Mammary epithelial cell (primary cell): ENCODE results near the gene MRI1.

Experiments used
- CTCF ChIP-seq, 2 donors: IDR thresholded peaks in 1 of 2; conservative IDR thresholded peaks in 1 of 2; 2 replicates each; pipeline ENCODE4 v1.5.1; 2011 to 2012; ENCODE audit warnings: inconsistent platforms in 2 of 2, low read length in 2 of 2, mild to moderate bottlenecking in 2 of 2, control low read depth in 1 of 2, low read depth in 1 of 2; ENCODE audit not compliant: insufficient read depth in 1 of 2; ENCODE audit errors: extremely low read depth in 1 of 2
- EZH2 ChIP-seq: IDR thresholded peaks from 2 replicates; pipeline ENCODE4 v1.6.1; 2012; ENCODE audit warnings: low read length, inconsistent platforms, borderline replicate concordance

- TF ChIP-seq EZH2, result no peak
- TF ChIP-seq CTCF (conservative IDR thresholded peaks at IDR 0.05 in 1 of 2, IDR thresholded peaks at IDR 0.05 in 1 of 2; ENCODE audit: extremely low read depth in 1 of 2, insufficient read depth in 1 of 2, low read depth in 1 of 2, low read length in 2 of 2), result no peak
Observed at GRCh38 chr19:13795595-13796300, 31.4 kb downstream of the MRI1 start.
